Panc1 (cell line): Measurements from ENCODE around the gene GALNT16.

Experiments used
- POLR2AphosphoS5 ChIP-seq: IDR thresholded peaks from 2 replicates; pipeline ENCODE4 v1.6.1; 2012; ENCODE audit warnings: mild to moderate bottlenecking, low read depth, low read length, moderate library complexity
- SIN3A ChIP-seq: IDR thresholded peaks from 2 replicates; pipeline ENCODE4 v1.6.1; 2012; ENCODE audit warnings: low read depth, mild to moderate bottlenecking, low read length, moderate library complexity, borderline replicate concordance; ENCODE audit not compliant: insufficient read depth
- TF ChIP-seq, protein P1 (sequence below): fragments of 450-650 bp; IDR thresholded peaks from 2 replicates; pipeline ENCODE4 v1.5.1; 2017; ENCODE audit warnings: mild to moderate bottlenecking
- TF ChIP-seq, protein P2 (sequence below), 2 experiments: IDR thresholded peaks; 2 replicates each; pipeline ENCODE4 v1.6.1; 2011 to 2012; ENCODE audit warnings: low read depth in 2 of 2, control low read depth in 1 of 2, low read length in 1 of 2, mild to moderate bottlenecking in 1 of 2, moderate library complexity in 1 of 2; ENCODE audit not compliant: insufficient read depth in 1 of 2

DNA sequence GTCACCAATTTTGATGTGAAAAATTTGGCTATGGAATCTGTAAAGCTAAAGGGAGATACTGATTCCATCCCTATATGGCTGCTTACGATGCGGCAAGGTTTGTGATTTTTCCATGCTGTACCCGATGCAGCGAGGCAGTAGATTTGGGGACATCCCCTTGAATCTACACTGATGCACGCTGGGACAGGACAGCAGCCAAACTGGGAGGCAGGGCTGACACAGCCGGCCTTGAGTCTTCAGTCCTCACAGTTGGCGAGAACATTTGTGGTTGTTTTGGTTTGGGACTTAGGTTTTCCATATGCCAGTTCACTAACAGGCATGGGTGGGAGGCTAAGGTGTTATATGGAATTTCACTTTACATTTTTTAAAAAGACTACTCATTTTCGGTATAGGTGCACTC, 3.8 kb downstream of the GALNT16 start:
- TF ChIP-seq, protein P1, sequence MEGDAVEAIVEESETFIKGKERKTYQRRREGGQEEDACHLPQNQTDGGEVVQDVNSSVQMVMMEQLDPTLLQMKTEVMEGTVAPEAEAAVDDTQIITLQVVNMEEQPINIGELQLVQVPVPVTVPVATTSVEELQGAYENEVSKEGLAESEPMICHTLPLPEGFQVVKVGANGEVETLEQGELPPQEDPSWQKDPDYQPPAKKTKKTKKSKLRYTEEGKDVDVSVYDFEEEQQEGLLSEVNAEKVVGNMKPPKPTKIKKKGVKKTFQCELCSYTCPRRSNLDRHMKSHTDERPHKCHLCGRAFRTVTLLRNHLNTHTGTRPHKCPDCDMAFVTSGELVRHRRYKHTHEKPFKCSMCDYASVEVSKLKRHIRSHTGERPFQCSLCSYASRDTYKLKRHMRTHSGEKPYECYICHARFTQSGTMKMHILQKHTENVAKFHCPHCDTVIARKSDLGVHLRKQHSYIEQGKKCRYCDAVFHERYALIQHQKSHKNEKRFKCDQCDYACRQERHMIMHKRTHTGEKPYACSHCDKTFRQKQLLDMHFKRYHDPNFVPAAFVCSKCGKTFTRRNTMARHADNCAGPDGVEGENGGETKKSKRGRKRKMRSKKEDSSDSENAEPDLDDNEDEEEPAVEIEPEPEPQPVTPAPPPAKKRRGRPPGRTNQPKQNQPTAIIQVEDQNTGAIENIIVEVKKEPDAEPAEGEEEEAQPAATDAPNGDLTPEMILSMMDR: no peak
- TF ChIP-seq SIN3A (no peak), POLR2AphosphoS5 (no peak)
- TF ChIP-seq, protein P2, sequence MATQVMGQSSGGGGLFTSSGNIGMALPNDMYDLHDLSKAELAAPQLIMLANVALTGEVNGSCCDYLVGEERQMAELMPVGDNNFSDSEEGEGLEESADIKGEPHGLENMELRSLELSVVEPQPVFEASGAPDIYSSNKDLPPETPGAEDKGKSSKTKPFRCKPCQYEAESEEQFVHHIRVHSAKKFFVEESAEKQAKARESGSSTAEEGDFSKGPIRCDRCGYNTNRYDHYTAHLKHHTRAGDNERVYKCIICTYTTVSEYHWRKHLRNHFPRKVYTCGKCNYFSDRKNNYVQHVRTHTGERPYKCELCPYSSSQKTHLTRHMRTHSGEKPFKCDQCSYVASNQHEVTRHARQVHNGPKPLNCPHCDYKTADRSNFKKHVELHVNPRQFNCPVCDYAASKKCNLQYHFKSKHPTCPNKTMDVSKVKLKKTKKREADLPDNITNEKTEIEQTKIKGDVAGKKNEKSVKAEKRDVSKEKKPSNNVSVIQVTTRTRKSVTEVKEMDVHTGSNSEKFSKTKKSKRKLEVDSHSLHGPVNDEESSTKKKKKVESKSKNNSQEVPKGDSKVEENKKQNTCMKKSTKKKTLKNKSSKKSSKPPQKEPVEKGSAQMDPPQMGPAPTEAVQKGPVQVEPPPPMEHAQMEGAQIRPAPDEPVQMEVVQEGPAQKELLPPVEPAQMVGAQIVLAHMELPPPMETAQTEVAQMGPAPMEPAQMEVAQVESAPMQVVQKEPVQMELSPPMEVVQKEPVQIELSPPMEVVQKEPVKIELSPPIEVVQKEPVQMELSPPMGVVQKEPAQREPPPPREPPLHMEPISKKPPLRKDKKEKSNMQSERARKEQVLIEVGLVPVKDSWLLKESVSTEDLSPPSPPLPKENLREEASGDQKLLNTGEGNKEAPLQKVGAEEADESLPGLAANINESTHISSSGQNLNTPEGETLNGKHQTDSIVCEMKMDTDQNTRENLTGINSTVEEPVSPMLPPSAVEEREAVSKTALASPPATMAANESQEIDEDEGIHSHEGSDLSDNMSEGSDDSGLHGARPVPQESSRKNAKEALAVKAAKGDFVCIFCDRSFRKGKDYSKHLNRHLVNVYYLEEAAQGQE (IDR thresholded peaks at IDR 0.05; ENCODE audit: insufficient read depth in 1 of 2, low read depth in 2 of 2, low read length in 1 of 2): no peak
